Progenitor cell of endocrine pancreas (in vitro differentiated cells): ENCODE data around the gene TIGD4. TPM values are rescaled to one million over a fixed set of nuclear protein-coding genes. Genes with fewer than 3 reads are reported as not detected.

ENCODE experiments used
- DNase-seq: peaks from one replicate; pipeline ENCODE4 v3.0.0; 2021; ENCODE audit warnings: low spot score; ENCODE audit not compliant: unreplicated experiment
- H3K27ac Mint-ChIP-seq: 2 replicates; pipeline ENCODE4 v1.8.0; 2021; ENCODE audit warnings: mild to moderate bottlenecking, moderate library complexity, mixed read lengths
- H3K27me3 Mint-ChIP-seq: 2 replicates; pipeline ENCODE4 v1.8.0; 2021; ENCODE audit warnings: mixed read lengths
- H3K36me3 Mint-ChIP-seq: 2 replicates; pipeline ENCODE4 v1.8.0; 2022; ENCODE audit warnings: mixed read lengths; ENCODE audit not compliant: insufficient read depth
- H3K4me1 Mint-ChIP-seq: 2 replicates; pipeline ENCODE4 v1.8.0; 2021; ENCODE audit warnings: low read depth, mixed read lengths
- H3K4me3 Mint-ChIP-seq: 2 replicates; pipeline ENCODE4 v1.8.0; 2021; ENCODE audit warnings: low read depth, mild to moderate bottlenecking, moderate library complexity, mixed read lengths
- H3K9me3 Mint-ChIP-seq: 2 replicates; pipeline ENCODE4 v1.8.0; 2021; ENCODE audit warnings: low read depth, mixed read lengths
- total RNA-seq: library from RNA; stranded (reverse); gene quantifications from 2 replicates; pipeline ENCODE4 v1.2.1, GENCODE V29; 2021
- TF ChIP-seq, protein P1 (sequence below): fragments of 200-600 bp; sonication (generic); IDR thresholded peaks from one replicate; pipeline ENCODE4 v1.5.0; 2021; ENCODE audit warnings: antibody characterized with exemption, mild to moderate bottlenecking; ENCODE audit not compliant: unreplicated experiment

The TIGD4 gene
- total RNA-seq, 1 donor from 2014 or later: 2.5 TPM

GRCh38 chr4:152747444-152747843, 32.1 kb downstream of the TIGD4 start:
- no peaks in the 10 kb centered on the region for H3K4me1 Mint-ChIP-seq
- TF ChIP-seq, protein P1, sequence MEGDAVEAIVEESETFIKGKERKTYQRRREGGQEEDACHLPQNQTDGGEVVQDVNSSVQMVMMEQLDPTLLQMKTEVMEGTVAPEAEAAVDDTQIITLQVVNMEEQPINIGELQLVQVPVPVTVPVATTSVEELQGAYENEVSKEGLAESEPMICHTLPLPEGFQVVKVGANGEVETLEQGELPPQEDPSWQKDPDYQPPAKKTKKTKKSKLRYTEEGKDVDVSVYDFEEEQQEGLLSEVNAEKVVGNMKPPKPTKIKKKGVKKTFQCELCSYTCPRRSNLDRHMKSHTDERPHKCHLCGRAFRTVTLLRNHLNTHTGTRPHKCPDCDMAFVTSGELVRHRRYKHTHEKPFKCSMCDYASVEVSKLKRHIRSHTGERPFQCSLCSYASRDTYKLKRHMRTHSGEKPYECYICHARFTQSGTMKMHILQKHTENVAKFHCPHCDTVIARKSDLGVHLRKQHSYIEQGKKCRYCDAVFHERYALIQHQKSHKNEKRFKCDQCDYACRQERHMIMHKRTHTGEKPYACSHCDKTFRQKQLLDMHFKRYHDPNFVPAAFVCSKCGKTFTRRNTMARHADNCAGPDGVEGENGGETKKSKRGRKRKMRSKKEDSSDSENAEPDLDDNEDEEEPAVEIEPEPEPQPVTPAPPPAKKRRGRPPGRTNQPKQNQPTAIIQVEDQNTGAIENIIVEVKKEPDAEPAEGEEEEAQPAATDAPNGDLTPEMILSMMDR: no peak
- H3K27me3 Mint-ChIP-seq: peaks cover 14% of the 10 kb centered on the region
- no peak for DNase-seq
- no peak overlapping the region for H3K27ac Mint-ChIP-seq
- no peak overlapping the region for H3K4me3 Mint-ChIP-seq
- H3K9me3 Mint-ChIP-seq: no peaks in the 10 kb centered on the region
- H3K36me3 Mint-ChIP-seq: no peaks in the 10 kb centered on the region

GRCh38 chr4:152738827-152739226, 40.7 kb downstream of the TIGD4 start:
- Mint-ChIP-seq H3K27me3 (peaks cover 21% of the 10 kb centered on the region), H3K4me3 (no peak overlapping the region), H3K9me3 (no peaks in the 10 kb centered on the region), H3K4me1 (peaks cover 2% of the 10 kb centered on the region), H3K27ac (no peak overlapping the region), H3K36me3 (no peaks in the 10 kb centered on the region)
- DNase-seq: no peak
- TF ChIP-seq, protein P1: no peak

GRCh38 chr4:152735906-152736305, 43.6 kb downstream of the TIGD4 start:
- H3K36me3 Mint-ChIP-seq: no peaks in the 10 kb centered on the region
- TF ChIP-seq, protein P1: no peak
- no peak overlapping the region for H3K4me3 Mint-ChIP-seq
- no peak overlapping the region for H3K27ac Mint-ChIP-seq
- no peak for DNase-seq
- no peaks in the 10 kb centered on the region for H3K9me3 Mint-ChIP-seq
- H3K27me3 Mint-ChIP-seq: peaks cover 15% of the 10 kb centered on the region
- H3K4me1 Mint-ChIP-seq: no peaks in the 10 kb centered on the region

DNA sequence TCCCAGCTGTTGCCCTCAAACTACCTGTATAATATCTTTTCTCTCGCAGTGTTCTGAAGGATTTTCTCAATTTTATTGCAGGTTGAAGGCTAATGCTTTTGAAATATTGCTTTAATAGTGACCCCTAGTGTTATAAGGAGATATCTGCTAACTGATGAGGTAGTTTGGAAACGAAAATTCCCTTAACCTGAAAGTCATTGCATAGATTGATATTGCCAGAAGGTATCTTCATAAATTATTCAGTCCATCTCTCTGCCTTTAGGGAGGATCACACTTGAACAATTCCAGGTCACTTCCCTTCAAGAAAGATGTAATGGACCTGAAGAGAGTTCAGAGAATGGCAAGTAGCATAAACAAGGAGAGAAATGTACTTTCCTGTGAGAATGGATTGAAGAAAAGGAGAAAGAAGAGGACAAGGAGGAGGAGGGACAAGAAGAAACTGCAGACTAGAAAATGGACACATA, 44.1 kb downstream of the TIGD4 start:
- Mint-ChIP-seq H3K9me3 (no peaks in the 10 kb centered on the region), H3K4me1 (no peaks in the 10 kb centered on the region), H3K36me3 (no peaks in the 10 kb centered on the region), H3K27ac (no peak overlapping the region), H3K27me3 (peaks cover 15% of the 10 kb centered on the region), H3K4me3 (no peak overlapping the region)
- TF ChIP-seq, protein P1: peak; percentile 71
- DNase-seq: no peak

- no peaks in the 10 kb centered on the region for H3K9me3 Mint-ChIP-seq
- TF ChIP-seq, protein P1: no peak
- DNase-seq: no peak
- no peak overlapping the region for H3K4me3 Mint-ChIP-seq
- no peaks in the 10 kb centered on the region for H3K36me3 Mint-ChIP-seq
- H3K27ac Mint-ChIP-seq: no peak overlapping the region
- peaks cover 15% of the 10 kb centered on the region for H3K27me3 Mint-ChIP-seq
- no peaks in the 10 kb centered on the region for H3K4me1 Mint-ChIP-seq
Observed at GRCh38 chr4:152734699-152735050, 44.9 kb downstream of the TIGD4 start.
